HepG2 (cell line): ENCODE results near the gene EGR1. TPM values are rescaled to one million over a fixed set of nuclear protein-coding genes. Genes with fewer than 3 reads are reported as not detected.

Experiments used
- ARID2 ChIP-seq: sonication (generic); formaldehyde crosslinking; IDR thresholded peaks from 2 replicates; pipeline ENCODE4 v1.8.1; 2022; ENCODE audit warnings: mild to moderate bottlenecking, missing genetic modification reagents, borderline replicate concordance
- ELF3 ChIP-seq: IDR thresholded peaks from 2 replicates; pipeline ENCODE4 v1.6.1; 2016; ENCODE audit warnings: missing genetic modification reagents, missing compliant biosample characterization
- FOXP1 ChIP-seq, 2 experiments: fragments of 450-650 bp in 1 of 2; IDR thresholded peaks; 2 replicates each; pipeline ENCODE4 v1.6.1; 2017 to 2018; ENCODE audit warnings: antibody characterized with exemption in 1 of 2
- HNRNPK ChIP-seq: fragments of 200-400 bp; formaldehyde crosslinking; IDR thresholded peaks from 2 replicates; pipeline ENCODE4 v1.6.1; 2018; ENCODE audit warnings: low read length, low read depth, moderate library complexity, mild to moderate bottlenecking; ENCODE audit not compliant: poor library complexity, severe bottlenecking
- HOXA9 ChIP-seq: sonication (generic); formaldehyde crosslinking; IDR thresholded peaks from 2 replicates; pipeline ENCODE4 v1.8.1; 2022; ENCODE audit warnings: missing genetic modification reagents, mild to moderate bottlenecking, moderate library complexity, borderline replicate concordance
- JUN ChIP-seq: sonication (generic); formaldehyde crosslinking; IDR thresholded peaks from 2 replicates; pipeline ENCODE4 v1.4.0; 2020; ENCODE audit warnings: mild to moderate bottlenecking, missing genetic modification reagents
- KLF12 ChIP-seq: sonication (generic); formaldehyde crosslinking; IDR thresholded peaks from 2 replicates; pipeline ENCODE4 v1.4.0; 2020; ENCODE audit warnings: missing genetic modification reagents, borderline replicate concordance
- MAFF ChIP-seq: IDR thresholded peaks from 2 replicates; pipeline ENCODE4 v1.6.1; 2011; ENCODE audit warnings: low read depth, low read length, improper control_type of control experiment
- MED1 ChIP-seq: sonication (generic); formaldehyde crosslinking; IDR thresholded peaks from 2 replicates; pipeline ENCODE4 v1.4.0; 2020; ENCODE audit warnings: missing genetic modification reagents
- NFATC3 ChIP-seq: sonication (generic); formaldehyde crosslinking; IDR thresholded peaks from 2 replicates; pipeline ENCODE4 v1.5.1; 2020; ENCODE audit warnings: mild to moderate bottlenecking, missing genetic modification reagents
- NR2C2 ChIP-seq: sonication (generic); formaldehyde crosslinking; IDR thresholded peaks from 2 replicates; pipeline ENCODE4 v1.4.0; 2020; ENCODE audit warnings: missing genetic modification reagents, mild to moderate bottlenecking, moderate library complexity, borderline replicate concordance
- NR2F1 ChIP-seq, 2 experiments: fragments of 450-650 bp in 1 of 2; formaldehyde crosslinking in 1 of 2; IDR thresholded peaks; 2 replicates each; pipeline versions ENCODE4 v1.5.0 to v1.6.1; 2016 to 2020; ENCODE audit warnings: mild to moderate bottlenecking in 1 of 2, missing compliant biosample characterization in 1 of 2, missing genetic modification reagents in 1 of 2, moderate library complexity in 1 of 2
- PHF8 ChIP-seq: sonication (generic); formaldehyde crosslinking; IDR thresholded peaks from 2 replicates; pipeline ENCODE4 v1.5.0; 2020; ENCODE audit warnings: missing genetic modification reagents
- RAD21 ChIP-seq: fragments of 450-650 bp; formaldehyde crosslinking; IDR thresholded peaks from 2 replicates; pipeline ENCODE4 v1.5.0; 2020; ENCODE audit warnings: mild to moderate bottlenecking
- RARG ChIP-seq: sonication (generic); formaldehyde crosslinking; IDR thresholded peaks from 2 replicates; pipeline ENCODE4 v1.4.0; 2020; ENCODE audit warnings: low read depth, mild to moderate bottlenecking, missing genetic modification reagents
- SPEN ChIP-seq: sonication (generic); formaldehyde crosslinking; IDR thresholded peaks from 2 replicates; pipeline ENCODE4 v1.5.1; 2020; ENCODE audit warnings: low read depth, mild to moderate bottlenecking, missing genetic modification reagents
- TARDBP ChIP-seq: sonication (generic); formaldehyde crosslinking; IDR thresholded peaks from 2 replicates; pipeline ENCODE4 v1.8.0; 2022; ENCODE audit warnings: mild to moderate bottlenecking, missing genetic modification reagents
- TBX2 ChIP-seq: sonication (generic); formaldehyde crosslinking; IDR thresholded peaks from 2 replicates; pipeline ENCODE4 v1.5.0; 2020; ENCODE audit warnings: missing genetic modification reagents, mild to moderate bottlenecking, borderline replicate concordance
- ZNF160 ChIP-seq: sonication (generic); formaldehyde crosslinking; IDR thresholded peaks from 2 replicates; pipeline ENCODE4 v1.8.0; 2022; ENCODE audit warnings: mild to moderate bottlenecking, inconsistent platforms, missing genetic modification reagents
- ZNF337 ChIP-seq: sonication (generic); formaldehyde crosslinking; IDR thresholded peaks from 2 replicates; pipeline ENCODE4 v1.5.1; 2020; ENCODE audit warnings: missing genetic modification reagents, low read depth, mild to moderate bottlenecking, borderline replicate concordance
- ZSCAN30 ChIP-seq: sonication (generic); formaldehyde crosslinking; IDR thresholded peaks from 2 replicates; pipeline ENCODE4 v1.5.0; 2020; ENCODE audit warnings: mild to moderate bottlenecking, missing genetic modification reagents
- ZSCAN31 ChIP-seq: sonication (generic); formaldehyde crosslinking; IDR thresholded peaks from 2 replicates; pipeline ENCODE4 v1.5.0; 2020; ENCODE audit warnings: low read depth, mild to moderate bottlenecking, missing genetic modification reagents
- polyA plus RNA-seq, 8 experiments: library from polyadenylated mRNA; depleted of rRNA in 3 of 8; stranded (reverse) in 7 of 8; unstranded in 1 of 8; fragments of >200 nt; fragmentation: Illumina TruSeq in 4 of 8; extraction: Trizol in 4 of 8; gene quantifications; 2 replicates each; pipeline versions ENCODE4 v1.2.1 to v1.2.3, GENCODE V29; 2011 to 2016; ENCODE audit warnings: low read depth in 4 of 8, missing spikeins in 1 of 8, mixed read lengths in 1 of 8; ENCODE audit not compliant: insufficient read depth in 1 of 8
- total RNA-seq, 5 experiments: library from RNA; depleted of rRNA; stranded (reverse); fragments of >200 nt; fragmentation: Illumina TruSeq; extraction: Trizol; gene quantifications; 2 replicates each; pipeline ENCODE4 v1.2.3, GENCODE V29; 2016; ENCODE audit warnings: low read depth in 1 of 5
- TF ChIP-seq, protein P1 (sequence below), 2 experiments: sonication (generic) in 1 of 2; formaldehyde crosslinking in 1 of 2; IDR thresholded peaks; 2 replicates each; pipeline versions ENCODE4 v1.4.0 to v1.6.1; 2016 to 2020; ENCODE audit warnings: borderline replicate concordance in 1 of 2, low read depth in 1 of 2, mild to moderate bottlenecking in 1 of 2, missing genetic modification reagents in 1 of 2
- TF ChIP-seq, protein P2 (sequence below): sonication (generic); formaldehyde crosslinking; IDR thresholded peaks from 2 replicates; pipeline ENCODE4 v1.4.0; 2020; ENCODE audit warnings: missing genetic modification reagents

EGR1 gene
- total and polyA plus RNA-seq, 2 of the 13 experiments (the other 11 are each of a cell fraction or from before 2014, with no cell fraction given) = 4.1 to 4.5 TPM

DNA sequence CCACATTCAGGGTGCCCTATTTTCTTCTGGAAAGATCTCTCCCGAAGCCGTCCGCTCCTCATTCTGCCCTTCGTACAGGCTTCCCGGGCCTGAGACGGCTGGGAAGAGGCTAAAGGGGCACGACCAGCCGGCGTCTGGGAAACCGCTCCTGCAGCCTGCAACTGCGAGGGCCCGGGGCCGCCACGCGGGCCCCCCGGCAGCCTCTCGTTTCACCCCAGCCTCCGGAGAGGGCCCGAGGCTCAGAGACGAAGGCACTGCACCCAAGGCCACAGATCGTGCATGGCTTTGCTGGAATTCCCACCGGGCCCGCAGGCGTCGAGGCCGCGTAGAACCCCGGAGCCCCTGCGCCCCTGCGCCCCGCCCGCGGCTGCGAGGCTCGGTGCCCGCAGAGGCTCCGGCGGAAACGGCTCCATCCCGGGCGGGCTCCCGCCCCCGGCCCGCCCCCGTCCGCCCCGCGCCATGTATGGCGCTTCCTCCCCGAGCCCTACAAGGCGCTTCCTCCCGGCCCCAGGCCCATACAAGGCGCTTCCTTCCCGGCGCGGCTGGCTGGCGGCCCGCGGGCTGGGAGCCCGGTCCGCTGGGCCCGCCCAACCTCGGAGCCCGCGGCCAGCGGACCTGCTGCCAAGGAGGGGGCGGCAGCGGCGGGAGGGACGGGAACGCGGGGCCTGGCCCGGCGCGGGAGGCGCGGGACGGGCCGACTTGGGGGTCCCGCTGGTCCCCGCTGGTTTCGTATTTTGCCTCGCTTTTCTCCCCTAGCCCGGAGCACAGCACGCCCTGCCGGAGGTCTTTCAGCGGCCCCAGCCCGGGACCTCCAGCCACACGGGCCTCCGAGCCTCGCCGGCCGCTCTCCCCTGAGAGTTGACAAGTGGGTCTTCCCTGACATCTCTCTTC is 26.6 kb downstream of the EGR1 start (continued):
- TF ChIP-seq, protein P1, sequence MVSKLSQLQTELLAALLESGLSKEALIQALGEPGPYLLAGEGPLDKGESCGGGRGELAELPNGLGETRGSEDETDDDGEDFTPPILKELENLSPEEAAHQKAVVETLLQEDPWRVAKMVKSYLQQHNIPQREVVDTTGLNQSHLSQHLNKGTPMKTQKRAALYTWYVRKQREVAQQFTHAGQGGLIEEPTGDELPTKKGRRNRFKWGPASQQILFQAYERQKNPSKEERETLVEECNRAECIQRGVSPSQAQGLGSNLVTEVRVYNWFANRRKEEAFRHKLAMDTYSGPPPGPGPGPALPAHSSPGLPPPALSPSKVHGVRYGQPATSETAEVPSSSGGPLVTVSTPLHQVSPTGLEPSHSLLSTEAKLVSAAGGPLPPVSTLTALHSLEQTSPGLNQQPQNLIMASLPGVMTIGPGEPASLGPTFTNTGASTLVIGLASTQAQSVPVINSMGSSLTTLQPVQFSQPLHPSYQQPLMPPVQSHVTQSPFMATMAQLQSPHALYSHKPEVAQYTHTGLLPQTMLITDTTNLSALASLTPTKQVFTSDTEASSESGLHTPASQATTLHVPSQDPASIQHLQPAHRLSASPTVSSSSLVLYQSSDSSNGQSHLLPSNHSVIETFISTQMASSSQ (IDR thresholded peaks at IDR 0.05; ENCODE audit: low read depth) = no peak
- TF ChIP-seq, protein P1 (CRISPR knock-in tag; IDR thresholded peaks at IDR 0.05; ENCODE audit: borderline replicate concordance) = no peak
- TF ChIP-seq ZSCAN31 (CRISPR knock-in tag) (no peak), TARDBP (0 out of 2 replicates have a peak, but pooled peaks have one; percentile 20), FOXP1 (IDR thresholded peaks at IDR 0.05) (no peak), FOXP1 (CRISPR knock-in tag; IDR thresholded peaks at IDR 0.05) (no peak), PHF8 (peak; percentile 70), NR2C2 (CRISPR knock-in tag) (no peak), NR2F1 (CRISPR knock-in tag; IDR thresholded peaks at IDR 0.05) (no peak), RAD21 (CRISPR knock-in tag) (0 out of 2 replicates have a peak, but pooled peaks have one; percentile 4), ELF3 (CRISPR knock-in tag) (0 out of 2 replicates have a peak, but pooled peaks have one; percentile 27), ZSCAN30 (CRISPR knock-in tag) (no peak), ZNF160 (CRISPR knock-in tag) (peak; percentile 53; the same call in 1 of the 2 replicates), RARG (CRISPR knock-in tag) (peak; percentile 76; the same call in 1 of the 2 replicates), MAFF (no peak), SPEN (CRISPR knock-in tag) (no peak; the same call in 1 of the 2 replicates), HNRNPK (peak; percentile 58), MED1 (CRISPR knock-in tag) (peak; percentile 42; the same call in 1 of the 2 replicates), ARID2 (CRISPR knock-in tag) (peak; percentile 32), TBX2 (CRISPR knock-in tag) (no peak), NFATC3 (no peak), HOXA9 (CRISPR knock-in tag) (0 out of 2 replicates have a peak, but pooled peaks have one; percentile 41), KLF12 (CRISPR knock-in tag) (0 out of 2 replicates have a peak, but pooled peaks have one; percentile 35), ZNF337 (peak; percentile 61; the same call in 1 of the 2 replicates), JUN (CRISPR knock-in tag) (no peak)
- TF ChIP-seq, protein P2, sequence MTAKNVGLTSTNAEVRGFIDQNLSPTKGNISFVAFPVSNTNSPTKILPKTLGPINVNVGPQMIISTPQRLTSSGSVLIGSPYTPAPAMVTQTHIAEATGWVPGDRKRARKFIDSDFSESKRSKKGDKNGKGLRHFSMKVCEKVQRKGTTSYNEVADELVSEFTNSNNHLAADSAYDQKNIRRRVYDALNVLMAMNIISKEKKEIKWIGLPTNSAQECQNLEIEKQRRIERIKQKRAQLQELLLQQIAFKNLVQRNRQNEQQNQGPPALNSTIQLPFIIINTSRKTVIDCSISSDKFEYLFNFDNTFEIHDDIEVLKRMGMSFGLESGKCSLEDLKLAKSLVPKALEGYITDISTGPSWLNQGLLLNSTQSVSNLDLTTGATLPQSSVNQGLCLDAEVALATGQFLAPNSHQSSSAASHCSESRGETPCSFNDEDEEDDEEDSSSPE (CRISPR knock-in tag) = peak; percentile 45; the same call in 1 of the 2 replicates
